Measurements from ENCODE around the gene ZNF175. TPM values are rescaled to one million over a fixed set of nuclear protein-coding genes. Genes with fewer than 3 reads are reported as not detected.
A peak's percentile ranks its signal among the peaks of the same experiment; 100 is the strongest.

Gene ZNF175
- total and polyA plus RNA-seq, 9 of the 15 experiments (the other 6 are each of a cell fraction or from before 2014, with no cell fraction given) = 3.7 to 37.9 (median 14.0) TPM

- TF ChIP-seq PBX2 (CRISPR knock-in tag; IDR thresholded peaks at IDR 0.05; ENCODE audit: low read depth) = no peak
- TF ChIP-seq PBX2 (tag; conservative IDR thresholded peaks at IDR 0.05; ENCODE audit: low read depth) = peak; percentile 62; the same call in 1 of the 2 replicates
- no peak for TF ChIP-seq FOXP4 (CRISPR knock-in tag; IDR thresholded peaks at IDR 0.05; ENCODE audit: borderline replicate concordance)
- peak; percentile 45; the same call in 1 of the 2 replicates for TF ChIP-seq POLR2AphosphoS5 (IDR thresholded peaks at IDR 0.05; ENCODE audit: control insufficient read depth, insufficient read depth, low read depth, low read length)
- peak; percentile 68; the same call in 1 of the 2 replicates for TF ChIP-seq HSF4 (CRISPR knock-in tag; IDR thresholded peaks at IDR 0.05; ENCODE audit: borderline replicate concordance)
- 0 out of 2 replicates have a peak, but pooled peaks have one; percentile 46 for TF ChIP-seq ELF2 (CRISPR knock-in tag; IDR thresholded peaks at IDR 0.05)
- TF ChIP-seq TAF1 (IDR thresholded peaks at IDR 0.05; ENCODE audit: control insufficient read depth, extremely low read depth, insufficient read depth, low read length, severe bottlenecking) = peak; percentile 45
- TF ChIP-seq RCOR1 (IDR thresholded peaks at IDR 0.05; ENCODE audit: borderline replicate concordance in 1 of 2, low read depth in 2 of 2, low read length in 2 of 2) = peak in 1 of 2 experiments; percentile 48; a peak in 1 of 4 replicates
- TF ChIP-seq, protein P1, sequence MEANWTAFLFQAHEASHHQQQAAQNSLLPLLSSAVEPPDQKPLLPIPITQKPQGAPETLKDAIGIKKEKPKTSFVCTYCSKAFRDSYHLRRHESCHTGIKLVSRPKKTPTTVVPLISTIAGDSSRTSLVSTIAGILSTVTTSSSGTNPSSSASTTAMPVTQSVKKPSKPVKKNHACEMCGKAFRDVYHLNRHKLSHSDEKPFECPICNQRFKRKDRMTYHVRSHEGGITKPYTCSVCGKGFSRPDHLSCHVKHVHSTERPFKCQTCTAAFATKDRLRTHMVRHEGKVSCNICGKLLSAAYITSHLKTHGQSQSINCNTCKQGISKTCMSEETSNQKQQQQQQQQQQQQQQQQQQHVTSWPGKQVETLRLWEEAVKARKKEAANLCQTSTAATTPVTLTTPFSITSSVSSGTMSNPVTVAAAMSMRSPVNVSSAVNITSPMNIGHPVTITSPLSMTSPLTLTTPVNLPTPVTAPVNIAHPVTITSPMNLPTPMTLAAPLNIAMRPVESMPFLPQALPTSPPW (CRISPR knock-in tag; IDR thresholded peaks at IDR 0.05) = peak; percentile 35; the same call in 1 of the 2 replicates
- TF ChIP-seq E2F6 (IDR thresholded peaks at IDR 0.05; ENCODE audit: borderline replicate concordance in 1 of 2, extremely low read depth in 1 of 2, insufficient read depth in 1 of 2, insufficient read length in 1 of 2, low read depth in 1 of 2, low read length in 1 of 2, poor library complexity in 1 of 2, severe bottlenecking in 1 of 2) = peak; percentile 43 to 75
- TF ChIP-seq PCBP1 (IDR thresholded peaks at IDR 0.05; ENCODE audit: low read depth, low read length, poor library complexity, severe bottlenecking) = no peak
- TF ChIP-seq SREBF1 (IDR thresholded peaks at IDR 0.05; ENCODE audit: borderline replicate concordance, low read depth, low read length) = no peak
- TF ChIP-seq MTA3 (IDR thresholded peaks at IDR 0.05; ENCODE audit: borderline replicate concordance) = peak; percentile 39; the same call in 1 of the 2 replicates
- TF ChIP-seq, protein P2, sequence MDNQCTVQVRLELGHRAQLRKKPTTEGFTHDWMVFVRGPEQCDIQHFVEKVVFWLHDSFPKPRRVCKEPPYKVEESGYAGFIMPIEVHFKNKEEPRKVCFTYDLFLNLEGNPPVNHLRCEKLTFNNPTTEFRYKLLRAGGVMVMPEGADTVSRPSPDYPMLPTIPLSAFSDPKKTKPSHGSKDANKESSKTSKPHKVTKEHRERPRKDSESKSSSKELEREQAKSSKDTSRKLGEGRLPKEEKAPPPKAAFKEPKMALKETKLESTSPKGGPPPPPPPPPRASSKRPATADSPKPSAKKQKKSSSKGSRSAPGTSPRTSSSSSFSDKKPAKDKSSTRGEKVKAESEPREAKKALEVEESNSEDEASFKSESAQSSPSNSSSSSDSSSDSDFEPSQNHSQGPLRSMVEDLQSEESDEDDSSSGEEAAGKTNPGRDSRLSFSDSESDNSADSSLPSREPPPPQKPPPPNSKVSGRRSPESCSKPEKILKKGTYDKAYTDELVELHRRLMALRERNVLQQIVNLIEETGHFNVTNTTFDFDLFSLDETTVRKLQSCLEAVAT (IDR thresholded peaks at IDR 0.05) = peak; percentile 23 to 76; a peak in 2 of 4 replicates
- no peak for TF ChIP-seq NR3C1 (CRISPR knock-in tag; IDR thresholded peaks at IDR 0.05)
Measured at GRCh38 chr19:51549533-51550324, 21.4 kb upstream of the ZNF175 start (continued).

All from K562 (cell line).